ENCODE data around the gene DDX55.
A peak's percentile ranks its signal among the peaks of the same experiment; 100 is the strongest.

The DDX55 gene

GRCh38 chr12:123608182-123608581 is 6.3 kb downstream of the DDX55 start:
- DNase-seq, result no peak

DNA sequence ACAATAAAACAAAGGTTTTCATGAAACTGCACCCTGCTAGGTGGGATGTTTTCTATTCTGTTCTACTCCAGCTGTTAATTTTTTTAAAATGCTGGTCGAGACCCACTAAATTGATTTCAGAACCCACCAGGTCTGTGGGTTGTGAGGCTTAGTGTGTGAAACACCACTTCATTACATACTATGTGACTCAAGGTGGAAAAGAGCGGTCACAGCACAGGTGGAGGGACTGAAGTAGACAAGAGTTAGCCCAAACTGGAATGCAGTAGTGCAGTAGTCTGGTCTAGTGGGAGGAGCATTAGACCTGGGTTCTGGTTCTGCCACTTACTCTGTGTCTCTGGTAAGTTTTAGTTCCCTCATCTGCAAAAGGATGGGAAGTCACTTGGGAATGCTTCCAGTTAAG is 12.2 kb downstream of the DDX55 start:
- DNase-seq, result no peak

DNA sequence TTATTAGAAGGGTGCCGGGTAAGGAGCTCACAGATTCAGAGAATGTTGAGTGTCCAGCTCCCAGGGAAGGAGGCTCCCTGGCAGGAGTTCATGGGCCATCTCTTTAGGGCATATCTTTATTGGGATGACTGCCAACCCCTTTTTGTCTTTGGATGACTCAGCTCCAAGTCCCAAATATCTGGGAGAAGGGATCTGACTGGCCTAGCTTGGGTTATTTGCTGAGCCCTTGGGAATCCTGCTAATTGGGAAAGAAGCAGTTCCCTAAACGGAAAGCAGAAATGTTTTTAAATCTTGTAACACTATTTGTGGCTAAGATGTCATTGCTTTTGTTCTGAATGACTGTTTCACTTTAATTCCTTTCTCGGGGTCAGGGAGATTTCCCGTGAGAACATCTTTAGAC is 12.6 kb downstream of the DDX55 start:
- no peak for DNase-seq

- no peak for DNase-seq
Measured at GRCh38 chr12:123617144-123617543, 15.2 kb downstream of the DDX55 start.

DNA sequence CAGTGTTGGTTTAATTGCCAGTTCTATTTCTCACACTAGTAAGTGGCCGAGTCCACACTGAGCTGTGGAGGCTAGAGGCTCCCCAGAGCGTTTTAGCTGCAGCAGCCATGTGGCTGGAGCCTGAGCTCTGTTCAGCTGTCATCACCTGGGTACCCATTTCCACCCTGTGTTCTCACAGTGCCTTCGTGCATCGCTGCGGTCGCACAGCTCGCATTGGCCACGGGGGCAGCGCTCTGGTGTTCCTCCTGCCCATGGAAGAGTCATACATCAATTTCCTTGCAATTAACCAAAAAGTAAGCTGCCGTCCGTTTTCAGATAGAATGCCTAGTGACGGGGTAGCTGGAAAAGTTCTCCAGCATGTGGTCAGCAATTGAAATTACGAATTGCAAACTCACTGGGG is 15.7 kb downstream of the DDX55 start:
- DNase-seq, result no peak

DNA sequence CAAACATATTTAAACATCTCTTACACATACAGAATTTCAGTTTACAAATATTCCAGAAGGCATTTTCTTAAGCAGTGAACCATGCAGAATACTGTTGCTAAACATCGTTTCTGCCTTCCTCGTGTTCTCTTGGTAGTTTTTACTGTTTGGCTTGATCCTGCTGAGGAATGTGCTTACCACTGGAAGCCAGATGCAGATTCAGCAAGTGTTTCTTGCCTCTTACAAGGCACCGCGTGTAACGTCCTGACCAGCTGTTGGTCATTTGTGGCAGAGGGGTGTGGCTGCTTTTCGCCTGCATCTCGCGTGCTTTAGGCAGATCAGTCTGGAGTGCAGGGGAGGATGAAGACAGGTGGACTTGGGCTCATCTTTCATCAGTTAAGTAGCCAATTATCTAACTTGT is 19.2 kb downstream of the DDX55 start:
- no peak for DNase-seq

DNA sequence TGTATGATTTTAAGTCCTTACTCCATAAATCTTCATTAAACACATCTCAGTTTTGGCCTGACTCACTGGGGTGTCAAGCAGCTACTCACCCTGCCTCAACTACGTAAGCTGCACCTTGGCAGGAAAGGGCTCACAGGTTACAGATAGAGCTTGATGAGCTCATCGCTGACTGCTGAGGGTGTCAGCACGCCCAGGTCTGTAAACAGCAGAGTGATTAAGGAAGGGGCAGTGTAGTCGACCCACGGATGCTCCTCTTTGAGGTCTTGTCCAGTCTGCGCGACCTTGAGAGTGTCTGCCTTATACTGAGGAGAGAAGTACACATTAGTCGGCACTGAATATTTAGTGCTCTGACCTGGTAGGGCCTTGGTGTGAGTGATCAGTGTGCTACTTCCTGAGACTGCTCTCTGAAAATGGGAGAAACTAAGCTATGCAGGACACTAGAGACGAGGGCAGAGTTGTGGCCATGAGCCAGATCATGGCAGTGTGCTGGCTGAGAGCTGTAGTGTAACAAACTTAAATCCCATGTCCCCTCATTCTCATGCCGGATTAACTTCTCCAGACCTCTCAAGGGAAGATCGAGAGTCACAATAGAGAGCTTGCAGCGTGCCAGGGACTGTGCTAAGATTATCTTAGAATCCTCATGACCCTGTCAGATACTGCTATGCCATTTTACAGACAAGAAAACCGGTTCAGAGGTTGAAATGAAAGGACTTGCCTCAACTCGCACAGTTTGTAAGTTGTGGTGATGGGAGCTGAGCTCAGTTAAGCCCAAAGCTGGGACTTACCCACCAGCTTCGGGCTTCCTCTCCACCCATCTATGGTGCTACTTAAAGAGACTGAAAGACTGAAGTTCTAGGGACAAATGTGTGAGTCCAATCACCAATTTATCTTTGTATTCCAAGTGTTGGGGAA is 20.0 kb downstream of the DDX55 start:
- no peak for DNase-seq

DNA sequence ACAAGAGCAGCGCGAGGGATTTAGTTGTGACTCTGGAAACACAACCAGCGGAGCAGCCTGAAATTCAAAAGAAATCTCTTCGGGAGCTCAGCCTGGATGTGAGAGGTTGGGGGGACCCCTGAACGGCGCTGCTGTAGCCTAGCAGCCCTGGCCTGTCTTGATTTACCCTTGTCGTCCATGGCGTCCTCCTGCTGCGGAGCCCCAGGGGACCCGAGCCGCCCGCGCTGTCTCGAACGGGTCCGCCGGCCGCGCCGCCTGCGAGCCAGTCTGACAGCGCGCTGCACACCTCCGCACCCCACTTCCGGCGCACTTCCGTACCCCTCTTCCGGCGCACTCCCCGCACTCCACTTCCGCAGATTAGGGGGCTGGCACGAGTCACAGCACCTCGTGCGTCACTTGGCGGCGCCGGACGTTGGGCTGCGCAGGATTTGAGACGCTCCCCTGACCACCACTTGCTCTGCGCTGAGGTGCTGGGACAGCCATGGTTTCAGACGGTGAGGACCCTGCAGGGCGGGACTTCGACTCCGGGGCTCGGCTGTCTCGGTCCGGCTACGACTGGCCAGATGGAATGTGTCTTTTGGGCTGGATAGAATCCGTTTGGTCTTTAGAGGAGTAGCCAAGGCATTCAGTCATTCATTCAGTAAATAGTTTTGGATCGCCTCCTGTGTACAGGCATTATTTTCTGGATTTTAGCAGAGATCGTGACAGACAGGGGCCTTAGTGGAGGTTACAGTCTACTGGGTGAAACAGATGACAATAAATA is 31.7 kb downstream of the DDX55 start, which contains the start of the genes EIF2B1 and GTF2H3:
TSS of gene EIF2B1 (minus strand) at position 308 of the 763 bp plus-strand sequence. CDS start at position 179, 129 bp downstream.
TSS of gene GTF2H3 (plus strand) at position 451 of the 763 bp plus-strand sequence. CDS start at position 482, 31 bp downstream.
- DNase-seq, result peak; percentile 76 to 99 (median 95)

- DNase-seq, result no peak
Measured at GRCh38 chr12:123634142-123634561, 32.3 kb downstream of the DDX55 start.

DNA sequence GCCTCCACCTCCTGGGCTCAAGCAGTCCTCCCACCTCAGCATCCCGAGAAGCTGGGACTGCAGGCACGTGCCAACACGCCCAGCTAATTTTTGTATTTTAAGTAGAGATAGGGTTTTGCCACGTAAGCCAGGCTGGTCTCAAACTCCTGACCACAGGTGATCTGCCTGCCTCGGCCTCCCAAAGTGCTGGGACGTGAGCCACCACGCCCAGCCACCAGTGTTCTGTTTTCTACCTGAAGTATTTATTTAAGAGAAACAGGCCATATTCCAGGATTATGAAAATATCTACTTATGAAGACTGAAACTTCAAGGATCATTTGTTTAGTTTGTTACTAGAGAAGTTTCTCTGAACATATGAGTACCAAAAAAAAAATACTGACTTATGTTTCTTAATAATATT is 42.0 kb downstream of the DDX55 start:
- DNase-seq, result no peak

GRCh38 chr12:123645380-123645779 is 43.5 kb downstream of the DDX55 start:
- DNase-seq, result no peak

DNA sequence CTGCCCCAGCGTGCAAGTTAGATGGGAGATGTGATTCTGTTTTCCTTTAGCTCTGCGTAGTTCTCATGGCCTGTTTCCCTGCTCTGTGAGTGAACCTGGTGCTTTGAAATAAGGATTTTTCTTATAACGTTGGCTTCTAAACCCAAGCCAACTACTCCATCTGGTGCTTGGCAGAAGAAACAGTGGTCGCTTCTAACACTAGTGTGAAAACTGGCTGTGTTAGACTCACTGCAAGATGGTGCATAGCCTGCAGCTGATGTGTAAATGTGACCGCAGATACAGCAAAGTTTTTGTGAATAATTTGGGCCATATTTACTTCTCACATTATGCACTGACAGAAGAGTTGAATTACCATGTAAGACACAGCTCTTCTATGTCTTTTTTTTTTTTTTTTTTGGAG is 44.0 kb downstream of the DDX55 start:
- DNase-seq, result no peak

- DNase-seq, result no peak
Measured at GRCh38 chr12:123648401-123648800, 46.5 kb downstream of the DDX55 start.

GRCh38 chr12:123654129-123654701 is 52.3 kb downstream of the DDX55 start:
- no peak for DNase-seq

GRCh38 chr12:123655420-123655819 is 53.5 kb downstream of the DDX55 start:
- peak in 2 of 51 donors; percentile 1 to 6 for DNase-seq

GRCh38 chr12:123656392-123656791 is 54.5 kb downstream of the DDX55 start:
- no peak for DNase-seq

- no peak for DNase-seq
Measured at GRCh38 chr12:123657211-123657610, 55.3 kb downstream of the DDX55 start.

DNA sequence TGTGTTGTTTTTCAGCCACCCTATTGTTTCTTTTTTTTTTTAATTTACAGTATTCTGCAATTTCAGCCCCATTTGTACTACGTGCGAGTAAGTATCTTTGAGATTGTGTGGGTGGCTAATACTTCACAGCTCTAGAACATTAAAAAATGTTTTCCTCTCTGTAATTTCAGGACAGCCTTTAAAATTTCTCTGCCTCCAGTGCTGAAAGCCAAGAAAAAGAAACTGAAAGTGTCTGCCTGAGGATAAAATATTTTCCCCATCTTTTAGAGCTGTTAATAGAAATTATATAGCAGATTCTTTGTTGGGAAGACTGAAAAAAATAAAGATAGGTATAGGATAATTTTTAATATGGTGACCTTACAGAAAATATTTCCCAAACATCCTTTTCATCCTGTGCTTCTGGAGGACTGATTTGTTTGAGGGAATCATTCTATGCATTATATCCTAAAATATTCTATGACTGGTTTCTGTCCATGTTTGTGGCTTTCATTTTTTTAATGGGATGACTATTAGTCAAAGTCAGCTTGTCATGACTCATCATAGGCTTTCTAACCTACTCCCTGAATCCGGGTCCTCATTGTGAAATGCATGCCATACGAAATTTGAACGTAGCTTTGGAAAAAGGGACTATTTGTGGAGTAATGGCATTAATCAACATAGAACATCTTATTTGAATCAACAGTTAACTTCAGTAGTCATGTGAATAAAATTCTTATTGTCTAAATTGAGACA is 58.3 kb downstream of the DDX55 start:
- DNase-seq, result no peak

DNA sequence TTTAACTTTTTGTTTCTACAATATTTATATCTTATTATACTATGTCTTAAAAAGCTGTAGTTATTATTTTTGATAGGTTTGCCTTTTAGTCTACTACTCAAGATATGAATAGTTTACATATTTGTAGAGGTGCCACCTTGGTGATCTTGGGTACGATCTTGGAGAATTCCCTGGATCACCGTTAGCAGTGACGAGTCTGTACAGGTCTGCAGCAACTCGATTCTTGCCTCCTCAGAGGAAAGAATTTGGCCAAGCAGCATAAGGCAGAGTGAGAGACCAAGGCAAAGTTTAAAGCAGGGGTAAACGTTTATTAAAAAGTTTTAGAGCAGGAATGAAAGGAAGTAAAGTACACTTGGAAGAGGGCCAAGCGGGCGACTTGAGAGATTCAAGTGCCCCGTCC is 65.9 kb downstream of the DDX55 start:
- DNase-seq, result no peak

All from hypothalamus (tissue), 51 donors.